Mesenchymal stem cell (in vitro differentiated cells and primary cell): Measurements from ENCODE around the gene PDE8B. TPM values are rescaled to one million over a fixed set of nuclear protein-coding genes. Genes with fewer than 3 reads are reported as not detected.
A peak's percentile ranks its signal among the peaks of the same experiment; 100 is the strongest.

Experiments
- DNase-seq: peaks from one replicate; pipeline ENCODE4 v3.0.0-alpha.2; 2013
- H2AFZ ChIP-seq: one replicate; pipeline ENCODE4 v1.6.1; 2013; ENCODE audit warnings: low read depth, mild to moderate bottlenecking, control low read depth, inconsistent platforms, low read length, moderate library complexity
- H2AK5ac ChIP-seq: 2 replicates; pipeline ENCODE4 v1.6.1; 2013; ENCODE audit warnings: low read length, moderate library complexity, mild to moderate bottlenecking, inconsistent platforms; ENCODE audit not compliant: severe bottlenecking
- H2BK120ac ChIP-seq: one replicate; pipeline ENCODE4 v1.6.1; 2013; ENCODE audit warnings: low read depth, mild to moderate bottlenecking, inconsistent platforms, low read length, moderate library complexity
- H2BK12ac ChIP-seq, 2 experiments: one replicate each; pipeline ENCODE4 v1.6.1; 2013; ENCODE audit warnings: inconsistent platforms in 2 of 2, low read length in 2 of 2, mild to moderate bottlenecking in 2 of 2, moderate library complexity in 2 of 2, control low read depth in 1 of 2
- H2BK15ac ChIP-seq: one replicate; pipeline ENCODE4 v1.6.1; 2013; ENCODE audit warnings: mild to moderate bottlenecking, low read depth, inconsistent platforms; ENCODE audit not compliant: poor library complexity, severe bottlenecking
- H2BK5ac ChIP-seq: 2 replicates; pipeline ENCODE4 v1.6.1; 2013; ENCODE audit warnings: low read depth, mild to moderate bottlenecking, low read length, control low read depth, inconsistent platforms; ENCODE audit not compliant: poor library complexity, severe bottlenecking
- H3K14ac ChIP-seq, 2 experiments: one replicate each; pipeline ENCODE4 v1.6.1; 2013; ENCODE audit warnings: inconsistent platforms in 2 of 2, low read length in 2 of 2, control low read depth in 1 of 2, mild to moderate bottlenecking in 1 of 2, moderate library complexity in 1 of 2
- H3K18ac ChIP-seq, 2 experiments: one replicate each; pipeline ENCODE4 v1.6.1; 2013; ENCODE audit warnings: inconsistent platforms in 2 of 2, low read length in 2 of 2, control low read depth in 1 of 2, low read depth in 1 of 2, mild to moderate bottlenecking in 1 of 2
- H3K23ac ChIP-seq, 2 experiments: one replicate each; pipeline ENCODE4 v1.6.1; 2013; ENCODE audit warnings: inconsistent platforms in 2 of 2, low read length in 2 of 2, mild to moderate bottlenecking in 2 of 2, moderate library complexity in 2 of 2, control low read depth in 1 of 2
- H3K27ac ChIP-seq: 2 replicates; pipeline ENCODE4 v1.5.1; 2013; ENCODE audit warnings: mild to moderate bottlenecking, moderate library complexity, low read length, control low read depth, inconsistent platforms; ENCODE audit not compliant: poor library complexity, severe bottlenecking
- H3K27me3 ChIP-seq, 2 experiments: 2 replicates each; pipeline versions ENCODE4 v1.6.1 to v1.7.0; 2013; ENCODE audit warnings: low read length in 2 of 2, mild to moderate bottlenecking in 2 of 2, moderate library complexity in 2 of 2, control low read depth in 1 of 2, inconsistent platforms in 1 of 2; ENCODE audit not compliant: control insufficient read depth in 1 of 2, insufficient read depth in 1 of 2
- H3K36me3 ChIP-seq, 2 experiments: 2 replicates each; pipeline versions ENCODE4 v1.6.1 to v1.7.0; 2013; ENCODE audit warnings: low read length in 2 of 2, control low read depth in 1 of 2, inconsistent platforms in 1 of 2, low read depth in 1 of 2, mild to moderate bottlenecking in 1 of 2; ENCODE audit not compliant: insufficient read depth in 2 of 2, control insufficient read depth in 1 of 2
- H3K4ac ChIP-seq, 2 experiments: one replicate each; pipeline ENCODE4 v1.6.1; 2013; ENCODE audit warnings: inconsistent platforms in 2 of 2, low read length in 2 of 2, mild to moderate bottlenecking in 2 of 2, moderate library complexity in 2 of 2, control low read depth in 1 of 2, low read depth in 1 of 2
- H3K4me1 ChIP-seq: 2 replicates; pipeline ENCODE4 v1.6.1; 2013; ENCODE audit warnings: low read depth, low read length, control low read depth; ENCODE audit not compliant: control insufficient read depth, insufficient read depth
- H3K4me2 ChIP-seq: 2 replicates; pipeline ENCODE4 v1.6.1; 2013; ENCODE audit warnings: low read length, mild to moderate bottlenecking, inconsistent platforms; ENCODE audit not compliant: poor library complexity, severe bottlenecking
- H3K4me3 ChIP-seq, 2 experiments: 2 replicates each; pipeline versions ENCODE4 v1.5.1 to v1.7.0; 2013; ENCODE audit warnings: low read length in 2 of 2, mild to moderate bottlenecking in 2 of 2, control low read depth in 1 of 2, low read depth in 1 of 2; ENCODE audit not compliant: insufficient read depth in 1 of 2
- H3K79me1 ChIP-seq: replicated peaks from 2 replicates; pipeline ENCODE4 v1.6.1; 2013; ENCODE audit warnings: mild to moderate bottlenecking, control low read depth, low read length, inconsistent platforms; ENCODE audit not compliant: poor library complexity, severe bottlenecking
- H3K9ac ChIP-seq: 2 replicates; pipeline ENCODE4 v1.7.0; 2013; ENCODE audit warnings: mild to moderate bottlenecking, low read length, moderate library complexity
- H3K9me3 ChIP-seq: 2 replicates; pipeline ENCODE4 v1.7.0; 2013; ENCODE audit warnings: mild to moderate bottlenecking, low read length; ENCODE audit not compliant: control insufficient read depth
- H4K8ac ChIP-seq: one replicate; pipeline ENCODE4 v1.6.1; 2013; ENCODE audit warnings: inconsistent platforms, mild to moderate bottlenecking, low read length, moderate library complexity
- H4K91ac ChIP-seq: one replicate; pipeline ENCODE4 v1.6.1; 2013; ENCODE audit warnings: mild to moderate bottlenecking, low read length, inconsistent platforms
- WGBS: methylation state at CpG from one replicate; pipeline ENCODE4 v1.1.7; 2013; ENCODE audit warnings: mixed read lengths; 5-methylcytosine and 5-hydroxymethylcytosine counted together
- polyA plus RNA-seq, 2 experiments: library from polyadenylated mRNA; stranded (reverse); fragments of 200-250 nt; gene quantifications; one replicate each; pipeline ENCODE4 v1.2.3, GENCODE V29; 2013

Gene PDE8B
- 0.18 TPM for polyA plus RNA-seq (2013, experiment 1 of 2)
- polyA plus RNA-seq (2013, experiment 2 of 2), result 0.29 TPM

DNA sequence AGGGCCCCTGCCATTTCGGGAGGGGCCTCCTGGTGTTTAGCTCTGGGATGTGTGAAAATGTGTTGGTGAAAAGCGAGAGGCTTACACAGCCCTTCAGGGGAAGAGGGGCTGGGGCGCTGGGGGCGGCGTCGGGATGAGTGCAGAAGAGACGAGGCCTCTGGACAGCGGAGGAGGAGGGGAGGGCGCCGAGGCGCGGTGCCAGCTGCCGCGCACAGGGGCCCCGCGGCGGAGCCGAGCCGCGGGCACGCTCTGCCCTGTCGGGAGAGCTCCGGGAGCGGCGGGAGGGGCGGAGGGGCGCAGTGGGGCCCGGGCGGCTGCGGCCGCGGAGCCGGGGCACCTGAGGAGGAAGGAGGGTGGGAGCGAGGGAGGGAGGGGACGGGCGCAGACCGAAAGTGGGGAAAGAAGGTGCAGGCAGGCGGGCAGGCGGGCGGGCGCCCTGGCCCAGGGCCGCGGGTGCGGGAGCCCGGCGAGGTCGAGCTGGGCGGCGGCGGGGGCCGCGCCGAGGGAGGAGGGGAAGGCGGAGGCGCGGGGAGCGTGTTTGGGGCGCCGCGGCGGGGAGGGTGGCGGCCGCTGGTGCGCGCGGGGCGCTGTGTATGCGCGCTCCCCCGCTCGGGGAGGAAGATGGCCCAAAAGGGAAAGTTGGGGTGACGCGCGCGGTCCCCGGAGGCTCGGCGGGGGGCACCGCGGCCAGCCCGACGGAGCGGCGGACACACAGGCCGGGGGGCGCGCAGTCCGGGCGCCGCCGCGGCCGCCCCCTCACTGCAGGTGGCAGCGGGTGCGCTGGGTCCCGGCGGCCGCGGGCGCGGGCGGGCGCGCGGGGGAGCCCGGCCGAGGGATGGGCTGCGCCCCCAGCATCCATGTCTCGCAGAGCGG, at the start of gene PDE8B:
TSS of gene PDE8B (plus strand) at position 590 of the 873 bp plus-strand sequence. CDS start at position 836, 246 bp downstream.
- Histone ChIP-seq H2AK5ac (no peak within 1 kb of the TSS), H2BK5ac (no peak within 1 kb of the TSS), H3K79me1 (no peaks in the 10 kb centered on the region), H3K4ac (no peak within 1 kb of the TSS), H3K14ac (peak within 1 kb of the TSS in 1 of 2 experiments; percentile 74), H3K9me3 (no peaks in the 10 kb centered on the region), H3K4me3 (peak within 1 kb of the TSS; percentile 55 to 58), H3K4me1 (peaks cover 18% of the 10 kb centered on the region), H4K91ac (no peak within 1 kb of the TSS), H2AFZ (peak within 1 kb of the TSS; percentile 51), H2BK15ac (no peak within 1 kb of the TSS), H4K8ac (peak within 1 kb of the TSS; percentile 23), H2BK120ac (no peak within 1 kb of the TSS), H3K23ac (peak within 1 kb of the TSS in 1 of 2 experiments; percentile 93), H3K36me3 (no peaks in the 10 kb centered on the region), H3K27ac (no peak within 1 kb of the TSS), H3K4me2 (peak within 1 kb of the TSS; percentile 95), H3K18ac (peak within 1 kb of the TSS in 1 of 2 experiments; percentile 48), H3K27me3 (peaks cover 68 to 70% of the 10 kb centered on the region in 2 experiments), H2BK12ac (peak within 1 kb of the TSS in 1 of 2 experiments; percentile 18), H3K9ac (no peak within 1 kb of the TSS)
- DNase-seq, result no peak
- 3% methylated on average over 41 of the region's 110 CpGs for WGBS

DNA sequence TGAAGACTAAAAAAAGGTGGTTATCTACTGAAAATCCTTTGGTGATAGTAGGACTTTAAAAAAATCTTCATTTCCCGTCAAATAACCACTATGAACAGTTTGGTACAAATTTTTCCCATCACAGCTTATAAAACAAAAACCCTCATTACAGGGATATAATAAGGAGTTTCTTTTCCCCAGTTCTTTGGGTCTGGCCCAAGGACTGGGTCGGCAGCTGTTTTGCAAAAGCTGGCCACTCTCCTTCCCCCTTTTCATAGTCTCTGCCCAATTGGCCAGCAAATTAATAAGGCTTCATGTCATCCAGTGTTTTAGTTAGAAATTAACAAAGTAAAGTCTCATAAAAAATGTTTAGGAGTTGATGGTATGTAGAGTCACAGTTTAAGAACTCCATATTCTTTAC, 47.0 kb upstream of the PDE8B start:
- no peak overlapping the region for H3K4me3 ChIP-seq
- H3K4me2 ChIP-seq, result no peak overlapping the region
- DNase-seq, result no peak
- no peak overlapping the region for H4K8ac ChIP-seq
- H2BK15ac ChIP-seq, result no peak overlapping the region
- no peak overlapping the region for H3K14ac ChIP-seq
- H3K9ac ChIP-seq, result no peak overlapping the region
- 100% methylated on average over 1 of the region's 2 CpGs for WGBS
- peaks cover 9% of the 10 kb centered on the region for H3K4me1 ChIP-seq
- H3K23ac ChIP-seq, result no peak overlapping the region
- no peak overlapping the region for H4K91ac ChIP-seq
- H3K27ac ChIP-seq, result no peak overlapping the region
- no peak overlapping the region for H2AK5ac ChIP-seq
- peaks cover 0 to 4% of the 10 kb centered on the region in 2 experiments for H3K27me3 ChIP-seq
- no peak overlapping the region for H2AFZ ChIP-seq
- no peaks in the 10 kb centered on the region for H3K79me1 ChIP-seq
- no peaks in the 10 kb centered on the region for H3K36me3 ChIP-seq
- H2BK120ac ChIP-seq, result no peak overlapping the region
- H3K4ac ChIP-seq, result no peak overlapping the region
- H3K18ac ChIP-seq, result no peak overlapping the region
- no peak overlapping the region for H2BK5ac ChIP-seq
- H2BK12ac ChIP-seq, result no peak overlapping the region
- no peaks in the 10 kb centered on the region for H3K9me3 ChIP-seq

DNA sequence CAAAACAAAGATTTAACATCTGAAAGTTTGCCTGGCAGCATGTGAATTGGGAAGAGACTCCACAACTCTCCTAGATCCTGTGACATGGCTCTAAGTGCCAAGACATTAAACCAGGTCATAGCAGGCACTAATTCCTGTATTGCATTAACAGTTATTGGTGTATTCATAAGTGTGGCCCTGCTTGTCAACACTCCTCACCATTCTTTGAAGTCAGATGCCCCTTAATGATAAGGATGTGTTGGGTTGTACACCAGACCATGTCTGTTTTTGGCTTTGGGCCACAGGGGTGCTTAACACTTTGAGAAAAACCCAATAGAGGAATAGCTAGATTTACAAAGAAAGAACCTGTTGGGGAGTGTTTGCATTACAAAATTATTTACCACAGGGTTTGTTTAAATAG, 43.4 kb upstream of the PDE8B start:
- Histone ChIP-seq H3K18ac (no peak overlapping the region), H3K4me3 (no peak overlapping the region), H3K79me1 (no peaks in the 10 kb centered on the region), H3K23ac (no peak overlapping the region), H2BK120ac (no peak overlapping the region), H3K9ac (no peak overlapping the region), H3K4ac (no peak overlapping the region), H3K27me3 (peaks cover 5 to 19% of the 10 kb centered on the region in 2 experiments), H3K4me2 (no peak overlapping the region), H4K8ac (no peak overlapping the region), H3K14ac (no peak overlapping the region), H3K4me1 (peaks cover 11% of the 10 kb centered on the region), H2BK12ac (no peak overlapping the region), H3K27ac (no peak overlapping the region), H2BK5ac (no peak overlapping the region), H2BK15ac (no peak overlapping the region), H2AFZ (no peak overlapping the region), H4K91ac (no peak overlapping the region), H2AK5ac (no peak overlapping the region), H3K36me3 (no peaks in the 10 kb centered on the region), H3K9me3 (no peaks in the 10 kb centered on the region)
- DNase-seq, result no peak

DNA sequence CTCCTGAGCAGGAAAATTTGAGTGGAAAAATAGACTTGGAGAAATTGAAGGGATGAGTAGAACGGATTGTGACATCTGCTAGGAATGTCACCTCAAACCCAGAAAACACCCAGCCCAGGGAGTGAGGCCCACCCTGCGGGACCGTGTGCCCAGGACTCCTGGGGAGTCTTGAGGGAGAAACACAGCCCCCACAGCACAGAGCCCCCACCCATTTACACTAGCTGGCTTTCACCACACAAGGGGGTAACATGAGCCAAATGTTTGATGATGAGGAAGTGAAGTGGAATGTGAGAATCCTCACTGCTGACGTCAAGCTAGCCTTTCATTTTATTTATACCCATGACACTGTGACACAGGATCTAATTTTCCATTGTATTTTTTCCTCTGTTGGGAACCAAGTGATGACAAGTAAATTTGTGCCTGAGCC, 42.8 kb upstream of the PDE8B start:
- peaks cover 11% of the 10 kb centered on the region for H3K4me1 ChIP-seq
- H4K8ac ChIP-seq, result no peak overlapping the region
- peak overlapping the region; percentile 77 for H3K9ac ChIP-seq
- no peak overlapping the region for H3K18ac ChIP-seq
- H2AK5ac ChIP-seq, result no peak overlapping the region
- no peak overlapping the region for H3K4me2 ChIP-seq
- H3K79me1 ChIP-seq, result no peaks in the 10 kb centered on the region
- H2BK5ac ChIP-seq, result no peak overlapping the region
- H3K36me3 ChIP-seq, result no peaks in the 10 kb centered on the region
- H3K27me3 ChIP-seq, result peaks cover 5 to 25% of the 10 kb centered on the region in 2 experiments
- H3K23ac ChIP-seq, result no peak overlapping the region
- no peak overlapping the region for H2BK15ac ChIP-seq
- no peak overlapping the region for H2AFZ ChIP-seq
- no peak overlapping the region for H3K4ac ChIP-seq
- H3K4me3 ChIP-seq, result peak overlapping the region in 1 of 2 experiments; percentile 50
- H3K14ac ChIP-seq, result no peak overlapping the region
- H3K27ac ChIP-seq, result no peak overlapping the region
- no CpG with 5 or more reads among the region's 4 CpGs for WGBS
- no peak overlapping the region for H2BK120ac ChIP-seq
- H2BK12ac ChIP-seq, result no peak overlapping the region
- no peak overlapping the region for H4K91ac ChIP-seq
- DNase-seq, result peak; percentile 81
- H3K9me3 ChIP-seq, result no peaks in the 10 kb centered on the region
